ENCODE results near the gene SIVA1. TPM values are rescaled to one million over a fixed set of nuclear protein-coding genes. Genes with fewer than 3 reads are reported as not detected.

Gene SIVA1
- total and polyA plus RNA-seq, 2 of the 8 experiments (the other 6 are each of a cell fraction or from before 2014, with no cell fraction given): 123 to 589 TPM

DNA sequence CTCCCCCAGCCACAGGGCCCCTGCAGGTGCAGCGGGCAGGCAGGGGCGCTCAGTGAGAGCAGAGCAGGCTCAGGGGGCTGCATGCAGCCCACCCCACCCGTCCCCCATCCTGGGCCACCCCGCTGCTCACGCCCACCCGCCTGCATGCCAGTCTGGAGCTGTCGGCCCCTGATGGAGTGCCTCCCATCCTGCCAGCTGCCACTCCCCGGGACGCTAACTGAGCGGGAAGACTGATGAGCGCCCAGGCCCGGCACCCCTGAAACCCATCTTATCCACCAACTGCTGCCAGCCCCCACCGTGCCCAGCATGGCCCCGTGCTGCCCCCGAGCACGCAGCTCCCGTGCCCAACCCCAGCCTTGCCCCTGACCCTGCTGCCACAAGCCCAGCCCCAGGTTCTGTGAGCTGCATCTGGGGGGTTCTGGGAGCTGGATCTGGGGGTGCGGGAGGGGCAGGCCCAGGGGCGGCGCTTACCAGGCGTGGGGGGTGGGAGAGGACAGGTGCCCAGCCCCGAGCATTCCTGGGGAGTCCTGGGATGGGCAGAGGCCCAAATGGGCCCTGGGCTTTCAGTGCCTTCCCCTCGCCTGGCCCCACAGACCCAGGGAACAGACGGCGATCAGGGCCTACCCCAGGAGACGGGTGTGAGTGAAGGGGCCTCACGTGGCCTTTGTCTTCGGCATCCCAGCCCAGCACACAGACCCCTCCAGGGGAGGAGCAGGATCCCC lies 29.3 kb downstream of the SIVA1 start:
- H3K23me2 ChIP-seq (ENCODE audit: low read depth, low read length): no peaks in the 10 kb centered on the region
- H4K8ac ChIP-seq (ENCODE audit: extremely low read depth, insufficient read depth, low read length): 0 out of 2 replicates have a peak overlapping the region, but pooled peaks have one; percentile 35
- H2BK5ac ChIP-seq (ENCODE audit: low read depth, low read length): no peak overlapping the region
- H3K4me3 ChIP-seq (ENCODE audit: extremely low read depth in 1 of 4, insufficient read depth in 2 of 4, low read depth in 3 of 4, low read length in 4 of 4): no peak overlapping the region
- H3K14ac ChIP-seq (ENCODE audit: insufficient read length): no peak overlapping the region
- no peak overlapping the region for H4K91ac ChIP-seq (replicated peaks; ENCODE audit: insufficient read length, low read length)
- CTCF ChIA-PET (ENCODE audit: partially characterized antibody): interaction anchor here (1.0 to 4.9 kb wide), 4 partner anchors 8 to 113 kb away, joined by 4 to 35 read pairs (median 18); no protein-coding TSS in a partner anchor
- H3K9me3 ChIP-seq (ENCODE audit: insufficient read depth in 2 of 2, low read depth in 1 of 2, low read length in 1 of 2): no peaks in the 10 kb centered on the region
- 91% methylated on average over 18 of the region's 28 CpGs; no CpG with 5 or more reads in 1 of the 2 experiments for WGBS, 2 experiments (ENCODE audit: extremely low coverage in 1 of 2, insufficient coverage in 1 of 2, insufficient read length in 1 of 2, insufficient replicate concordance in 2 of 2, low coverage in 1 of 2, low lambda C conversion rate in 2 of 2, missing lambda C conversion rate in 1 of 2)
- H3K4me2 ChIP-seq (ENCODE audit: insufficient read depth in 1 of 2, low read depth in 2 of 2, low read length in 2 of 2): no peak overlapping the region
- no peaks in the 10 kb centered on the region for H3K4me1 ChIP-seq (replicated peaks in 1 of 4; ENCODE audit: control insufficient read depth in 3 of 4, insufficient read depth in 4 of 4, low read length in 3 of 4)
- H3K79me1 ChIP-seq (ENCODE audit: low read depth, low read length): no peaks in the 10 kb centered on the region; the same call in 1 of the 2 replicates
- H2AFZ ChIP-seq (ENCODE audit: low read length): no peak overlapping the region
- H3K23ac ChIP-seq (ENCODE audit: insufficient read length): no peak overlapping the region
- H2BK20ac ChIP-seq (ENCODE audit: low read length): no peak overlapping the region
- H3K27ac ChIP-seq (ENCODE audit: low read depth, low read length): no peak overlapping the region
- peaks cover 12 to 13% of the 10 kb centered on the region in 2 experiments for H4K20me1 ChIP-seq (replicated peaks in 1 of 2; ENCODE audit: control insufficient read depth in 1 of 2, insufficient read depth in 2 of 2, low read length in 2 of 2)
- H2AK5ac ChIP-seq (ENCODE audit: low read depth, low read length): no peak overlapping the region
- H2BK120ac ChIP-seq (replicated peaks; ENCODE audit: low read depth, low read length): no peak overlapping the region
- POLR2A ChIA-PET (ENCODE audit: partially characterized antibody): interaction anchor here (1.6 kb wide), 1 partner anchor 12 kb away, joined by 3 read pairs; no protein-coding TSS in a partner anchor
- H3K27me3 ChIP-seq (replicated peaks in 1 of 4; ENCODE audit: control insufficient read depth in 3 of 4, extremely low read depth in 1 of 4, insufficient read depth in 3 of 4, low read length in 3 of 4): no peaks in the 10 kb centered on the region
- no peak overlapping the region for H2BK15ac ChIP-seq (ENCODE audit: low read length)
- no peak overlapping the region for H3K9ac ChIP-seq (replicated peaks in 1 of 4; ENCODE audit: extremely low read depth in 1 of 4, low read depth in 3 of 4, low read length in 3 of 4)
- no peak overlapping the region for H3K4ac ChIP-seq (replicated peaks; ENCODE audit: insufficient read length, low read depth, low read length)
- no peak overlapping the region for H2BK12ac ChIP-seq (ENCODE audit: low read depth, low read length)
- DNase-seq (ENCODE audit: low read depth in 1 of 2, low spot score in 2 of 2) (no peak), FAIRE-seq (no peak)
- no peaks in the 10 kb centered on the region for H3K36me3 ChIP-seq (ENCODE audit: control insufficient read depth in 2 of 4, insufficient read depth in 4 of 4, low read length in 3 of 4)
- H4K5ac ChIP-seq (ENCODE audit: insufficient read length, low read depth, low read length): no peak overlapping the region
- H3K79me2 ChIP-seq (ENCODE audit: control insufficient read depth in 1 of 2, insufficient read depth in 2 of 2, low read length in 2 of 2): no peaks in the 10 kb centered on the region
- no peak overlapping the region for H3K18ac ChIP-seq (ENCODE audit: extremely low read depth, low read length)
- no peak overlapping the region for H3K56ac ChIP-seq (replicated peaks; ENCODE audit: insufficient read length, low read depth, low read length)
- no peak for TF ChIP-seq RXRA (IDR thresholded peaks at IDR 0.05; ENCODE audit: insufficient read depth, low read depth, low read length)
- TF ChIP-seq CHD2 (IDR thresholded peaks at IDR 0.05; ENCODE audit: low read length): no peak
- no peak for TF ChIP-seq GTF2F1 (IDR thresholded peaks at IDR 0.05; ENCODE audit: borderline replicate concordance, low read depth, low read length)
